HG02852 (cell line): Measurements from ENCODE around the gene SPEM3.

Experiments used
- ATAC-seq: cut with Tn5 transposase; IDR thresholded peaks from one replicate; pipeline ENCODE4 v1.9.1; 2021; ENCODE audit warnings: mild to moderate bottlenecking, moderate library complexity; ENCODE audit not compliant: unreplicated experiment

Gene SPEM3

DNA sequence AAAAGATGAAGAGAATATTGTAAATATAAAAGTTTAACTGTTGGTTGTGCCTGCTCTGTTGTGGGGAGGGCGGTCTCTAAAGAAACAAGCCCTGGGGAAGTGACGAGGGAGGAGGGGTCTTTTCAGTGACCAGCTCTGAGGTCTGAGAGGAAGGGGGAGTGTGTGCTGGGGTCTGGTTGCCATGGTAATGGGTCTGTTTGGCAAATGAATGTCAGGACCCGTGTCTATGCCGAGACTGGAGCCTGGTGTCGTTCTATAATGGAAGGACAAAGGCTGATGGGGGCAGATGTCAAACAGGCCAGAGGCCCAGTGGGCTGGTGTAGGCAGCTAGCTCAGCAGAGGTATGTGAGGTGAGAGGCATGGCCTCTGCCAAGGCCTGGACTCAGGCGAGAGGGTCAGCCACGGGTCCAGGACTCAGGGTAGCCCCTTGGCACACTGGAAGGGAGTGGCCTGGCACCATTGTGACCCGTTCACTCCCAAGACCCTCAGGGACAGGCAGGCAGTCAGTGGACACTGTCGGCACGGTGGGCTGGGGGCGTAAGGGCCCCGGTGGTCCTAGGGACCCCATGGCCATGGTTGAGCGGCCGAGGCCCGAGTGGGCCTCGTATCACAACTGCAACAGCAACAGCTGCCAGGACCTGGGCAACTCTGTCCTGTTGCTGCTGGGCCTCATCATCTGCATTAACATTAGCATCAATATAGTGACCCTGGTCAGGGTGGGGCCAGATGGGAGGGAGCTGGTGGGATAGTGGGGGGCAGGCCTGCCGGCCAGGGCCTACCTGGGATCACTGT lies 8.6 kb upstream of the SPEM3 start, which contains the start of gene SPEM1:
Gene SPEM1, plus strand, starts transcription at position 506 of the 792 bp plus-strand sequence. Its CDS starts 61 bp downstream, at position 567.
- ATAC-seq = no peak

GRCh38 chr17:7421186-7421585 lies 7.5 kb upstream of the SPEM3 start:
- ATAC-seq = no peak

DNA sequence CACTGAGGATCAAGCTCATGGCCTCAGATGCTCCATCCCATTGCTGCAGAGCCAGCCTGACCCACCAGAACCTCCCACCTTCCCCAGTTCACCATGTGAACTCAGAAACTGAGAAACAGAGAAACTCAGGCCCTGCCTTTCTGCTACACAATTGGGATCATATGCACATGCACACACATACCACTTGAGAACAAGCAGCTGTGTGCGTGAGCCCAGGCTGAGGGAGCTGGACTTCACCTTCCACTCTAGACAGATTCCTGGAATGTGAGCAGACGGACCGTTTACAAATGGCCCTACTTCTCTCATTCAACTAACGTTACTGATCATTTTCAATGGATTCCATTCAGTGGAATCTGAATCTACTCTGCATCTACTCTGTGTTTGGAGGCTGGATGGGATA lies 5.0 kb upstream of the SPEM3 start:
- no peak for ATAC-seq

DNA sequence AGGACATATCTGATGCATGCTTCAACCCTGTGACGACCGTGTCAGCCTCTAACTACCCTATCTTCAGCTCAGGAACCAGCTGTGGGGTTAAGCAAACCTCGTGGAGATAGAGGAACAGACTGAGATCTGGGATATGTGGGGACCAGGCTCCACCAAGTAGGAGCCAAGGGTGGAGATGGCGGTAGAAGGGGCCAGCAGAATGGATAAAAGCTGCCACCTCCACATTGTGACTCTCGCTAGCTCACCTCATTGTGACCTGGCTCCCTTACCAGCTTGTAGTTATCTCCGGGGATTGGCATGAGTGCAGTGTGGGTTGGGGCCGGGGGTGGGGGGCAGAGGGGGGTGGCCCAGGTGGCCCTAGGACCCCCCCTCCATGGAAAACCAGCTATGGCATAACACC lies 3.3 kb upstream of the SPEM3 start, which contains the start of gene SPEM2:
Gene SPEM2, plus strand, starts transcription at position 301 of the 400 bp plus-strand sequence. Its CDS starts 73 bp downstream, at position 374.
- ATAC-seq = no peak

DNA sequence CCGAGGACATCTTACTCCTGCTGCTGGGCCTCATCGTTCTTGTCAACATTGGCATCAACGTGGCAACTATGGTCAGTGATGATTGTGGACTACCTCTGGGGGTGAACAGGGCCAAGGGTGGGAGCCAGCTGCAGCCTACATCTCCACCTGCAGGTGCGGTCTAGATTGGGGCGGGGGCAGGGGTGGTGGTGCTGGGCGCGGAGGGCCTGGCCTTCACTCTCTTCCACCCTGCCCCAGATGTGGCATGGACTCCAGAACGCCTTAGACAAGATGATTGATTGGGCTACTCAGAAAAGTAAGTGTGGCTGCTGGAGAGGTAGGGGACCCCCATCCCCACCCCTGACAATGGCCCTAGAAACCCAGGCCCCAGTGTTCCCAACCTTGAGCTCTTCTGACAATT lies 2.9 kb upstream of the SPEM3 start:
- ATAC-seq = no peak

DNA sequence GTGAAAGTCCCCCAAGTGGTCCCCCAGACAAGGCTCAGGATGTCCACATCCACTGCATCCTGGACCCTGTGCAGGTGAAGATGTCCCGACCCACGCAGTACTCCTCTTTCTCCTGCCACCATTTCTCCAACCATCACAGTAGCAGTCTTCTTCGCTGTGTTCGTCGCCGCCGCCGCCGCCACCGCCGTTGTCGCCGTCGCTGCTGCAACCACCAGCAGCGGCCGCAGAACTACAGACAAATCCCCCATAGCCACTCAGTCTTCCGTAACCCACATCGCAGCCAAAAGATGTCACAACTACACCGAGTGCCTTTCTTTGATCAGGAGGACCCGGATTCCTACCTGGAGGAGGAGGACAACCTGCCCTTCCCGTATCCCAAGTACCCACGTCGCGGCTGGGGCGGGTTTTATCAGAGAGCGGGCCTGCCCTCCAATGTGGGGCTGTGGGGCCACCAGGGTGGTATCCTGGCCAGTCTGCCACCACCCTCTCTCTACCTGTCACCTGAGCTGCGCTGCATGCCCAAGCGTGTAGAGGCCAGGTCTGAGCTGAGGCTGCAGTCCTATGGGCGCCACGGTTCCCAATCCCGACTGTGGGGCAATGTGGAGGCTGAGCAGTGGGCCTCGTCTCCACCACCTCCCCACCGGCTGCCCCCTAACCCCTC lies 2.3 kb upstream of the SPEM3 start:
- no peak for ATAC-seq

DNA sequence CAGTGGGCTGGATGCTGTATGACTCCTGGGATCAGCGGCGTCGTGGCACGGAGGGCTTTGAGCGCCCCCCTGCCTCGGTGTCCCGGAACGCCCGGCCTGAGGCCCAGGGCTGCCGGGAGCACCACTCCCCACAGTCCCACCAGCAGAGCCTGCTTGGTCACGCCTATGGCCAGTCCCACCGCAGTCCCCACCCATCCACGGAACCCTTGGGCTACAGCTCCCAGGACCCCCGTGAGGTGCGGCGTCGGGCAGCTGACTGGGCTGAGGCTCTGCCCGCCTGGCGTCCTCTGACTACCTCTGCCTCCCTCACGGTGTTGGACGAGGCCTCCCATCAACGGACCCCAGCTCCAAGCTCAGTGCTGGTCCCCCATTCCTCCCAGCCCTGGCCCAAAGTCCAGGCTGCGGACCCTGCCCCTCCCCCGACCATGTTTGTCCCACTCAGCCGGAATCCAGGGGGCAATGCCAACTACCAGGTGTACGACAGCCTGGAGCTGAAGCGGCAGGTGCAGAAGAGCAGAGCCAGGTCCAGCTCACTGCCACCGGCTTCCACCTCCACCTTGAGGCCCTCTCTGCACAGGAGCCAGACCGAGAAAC lies 1.7 kb upstream of the SPEM3 start:
- ATAC-seq = no peak

DNA sequence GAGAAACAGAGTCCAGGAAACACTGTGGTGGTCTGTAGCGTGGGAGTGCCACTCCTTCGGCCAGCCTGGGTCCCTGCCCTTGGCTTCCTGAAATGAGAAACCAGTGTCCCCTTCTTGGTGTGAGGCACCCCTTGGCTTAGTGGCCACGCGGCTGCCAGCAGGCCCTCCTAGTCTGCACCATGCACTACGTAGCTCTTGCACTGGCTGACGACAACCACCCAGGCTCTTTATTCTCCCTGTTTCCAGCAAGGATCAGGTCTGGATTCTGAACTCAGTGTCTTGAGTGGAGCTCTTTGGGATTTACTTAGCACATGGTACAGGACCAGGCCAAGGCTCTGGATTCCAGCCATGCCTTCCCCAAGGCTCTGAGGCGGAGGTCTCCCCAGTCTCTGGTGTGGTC lies 1.1 kb upstream of the SPEM3 start:
- ATAC-seq = no peak

GRCh38 chr17:7429722-7430121 lies 1.1 kb downstream of the SPEM3 start:
- no peak for ATAC-seq

GRCh38 chr17:7431231-7431630 lies 2.6 kb downstream of the SPEM3 start:
- ATAC-seq = no peak

- no peak for ATAC-seq
Observed at GRCh38 chr17:7432296-7432695, 3.6 kb downstream of the SPEM3 start.

- ATAC-seq = peak; percentile 19
Observed at GRCh38 chr17:7435676-7436555, 7.3 kb downstream of the SPEM3 start.

- ATAC-seq = no peak
Observed at GRCh38 chr17:7436556-7437368, 8.1 kb downstream of the SPEM3 start.

DNA sequence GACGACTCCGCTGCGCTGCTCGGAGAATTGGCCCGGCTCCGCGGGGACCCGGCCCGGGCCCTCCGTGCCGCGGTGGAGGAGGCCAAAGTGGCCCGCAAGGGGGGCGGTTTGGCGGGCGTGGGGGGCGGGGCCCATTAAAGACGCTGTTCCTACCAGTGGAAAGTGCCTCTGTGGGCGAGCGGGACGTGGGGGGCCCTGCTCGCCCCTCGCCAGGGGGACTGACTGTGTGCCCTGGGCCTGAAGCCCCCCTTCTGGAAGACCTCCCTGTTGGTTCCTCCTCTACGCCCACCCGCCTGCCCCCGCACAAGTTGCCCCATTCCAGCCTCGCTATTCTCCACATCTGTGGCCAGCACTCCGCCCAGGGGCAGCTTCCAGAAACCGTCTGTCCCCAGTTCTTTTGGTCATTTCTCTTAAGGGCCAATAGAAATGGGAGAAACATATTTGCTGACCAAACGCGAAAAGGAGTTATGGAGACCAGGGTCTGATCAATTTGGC lies 8.8 kb downstream of the SPEM3 start:
- no peak for ATAC-seq

GRCh38 chr17:7437950-7438614 lies 9.4 kb downstream of the SPEM3 start:
- ATAC-seq = no peak

GRCh38 chr17:7438656-7439460 lies 10.2 kb downstream of the SPEM3 start:
- no peak for ATAC-seq

DNA sequence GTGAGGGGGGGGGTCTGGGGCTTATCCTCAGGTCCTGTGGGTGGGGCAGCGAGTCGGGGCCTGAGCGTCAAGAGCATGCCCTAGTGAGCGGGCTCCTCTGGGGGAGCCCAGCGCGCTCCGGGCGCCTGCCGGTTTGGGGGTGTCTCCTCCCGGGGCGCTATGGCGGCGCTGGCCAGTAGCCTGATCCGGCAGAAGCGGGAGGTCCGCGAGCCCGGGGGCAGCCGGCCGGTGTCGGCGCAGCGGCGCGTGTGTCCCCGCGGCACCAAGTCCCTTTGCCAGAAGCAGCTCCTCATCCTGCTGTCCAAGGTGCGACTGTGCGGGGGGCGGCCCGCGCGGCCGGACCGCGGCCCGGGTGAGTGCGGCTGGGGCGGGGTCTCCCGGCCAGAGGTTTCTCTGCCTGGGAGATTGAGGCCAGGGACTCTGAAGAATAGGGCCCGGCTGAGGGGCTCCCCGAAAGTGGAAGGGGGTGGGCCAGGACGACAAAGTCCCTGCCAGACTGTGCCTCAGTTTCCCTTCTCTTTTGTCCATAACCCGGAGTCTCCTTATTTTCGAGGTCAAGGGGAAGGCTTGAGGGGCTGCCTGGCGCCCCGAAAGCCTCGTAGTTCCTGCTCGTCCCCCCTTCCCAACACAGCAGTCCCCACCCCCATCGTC lies 10.9 kb downstream of the SPEM3 start, which contains the start of gene FGF11:
Gene FGF11, plus strand, starts transcription at position 51 of the 651 bp plus-strand sequence. Its CDS starts 109 bp downstream, at position 160.
- no peak for ATAC-seq
